HepG2 (cell line): ENCODE results near the gene PCNT. TPM values are rescaled to one million over a fixed set of nuclear protein-coding genes. Genes with fewer than 3 reads are reported as not detected.

ENCODE experiments used
- CCDC6 ChIP-seq: sonication (generic); formaldehyde crosslinking; IDR thresholded peaks from 2 replicates; pipeline ENCODE4 v1.8.1; 2022; ENCODE audit warnings: mild to moderate bottlenecking, missing genetic modification reagents, moderate library complexity
- CHD4 ChIP-seq: fragments of 200-600 bp; sonication (generic); IDR thresholded peaks from 2 replicates; pipeline ENCODE4 v1.7.0; 2017; ENCODE audit warnings: mild to moderate bottlenecking, low read length, borderline replicate concordance
- ETV6 ChIP-seq: sonication (generic); formaldehyde crosslinking; conservative IDR thresholded peaks from 2 replicates; pipeline ENCODE4 v1.4.0; 2020; ENCODE audit warnings: missing genetic modification reagents
- FOXA1 ChIP-seq, 2 experiments: fragments of 450-650 bp in 1 of 2; sonication (generic) in 1 of 2; formaldehyde crosslinking in 1 of 2; IDR thresholded peaks; 2 replicates each; pipeline versions ENCODE4 v1.4.0 to v1.6.1; 2016 to 2020; ENCODE audit warnings: missing genetic modification reagents in 1 of 2
- GTF3A ChIP-seq: sonication (generic); formaldehyde crosslinking; conservative IDR thresholded peaks from 2 replicates; pipeline ENCODE4 v1.4.0; 2020; ENCODE audit warnings: mild to moderate bottlenecking, missing genetic modification reagents
- HOXA9 ChIP-seq: sonication (generic); formaldehyde crosslinking; IDR thresholded peaks from 2 replicates; pipeline ENCODE4 v1.8.1; 2022; ENCODE audit warnings: missing genetic modification reagents, mild to moderate bottlenecking, moderate library complexity, borderline replicate concordance
- ISL2 ChIP-seq: sonication (generic); formaldehyde crosslinking; IDR thresholded peaks from 2 replicates; pipeline ENCODE4 v1.5.0; 2020; ENCODE audit warnings: missing genetic modification reagents
- MIXL1 ChIP-seq: IDR thresholded peaks from 2 replicates; pipeline ENCODE4 v1.6.1; 2016
- NCOA1 ChIP-seq: sonication (generic); formaldehyde crosslinking; IDR thresholded peaks from 2 replicates; pipeline ENCODE4 v1.9.0; 2021; ENCODE audit warnings: missing genetic modification reagents
- PHF8 ChIP-seq: sonication (generic); formaldehyde crosslinking; IDR thresholded peaks from 2 replicates; pipeline ENCODE4 v1.5.0; 2020; ENCODE audit warnings: missing genetic modification reagents
- SP2 ChIP-seq: sonication (generic); formaldehyde crosslinking; IDR thresholded peaks from 2 replicates; pipeline ENCODE4 v1.5.1; 2020; ENCODE audit warnings: mild to moderate bottlenecking, missing genetic modification reagents
- TCF7 ChIP-seq: sonication (generic); IDR thresholded peaks from 2 replicates; pipeline ENCODE4 v1.6.1; 2016; ENCODE audit warnings: antibody characterized with exemption, low read depth
- ZC3H13 ChIP-seq: sonication (generic); formaldehyde crosslinking; IDR thresholded peaks from 2 replicates; pipeline ENCODE4 v1.8.1; 2023; ENCODE audit warnings: mild to moderate bottlenecking, missing genetic modification reagents, moderate library complexity
- ZNF207 ChIP-seq: fragments of 450-650 bp; IDR thresholded peaks from 2 replicates; pipeline ENCODE4 v1.6.1; 2016; ENCODE audit warnings: antibody characterized with exemption, borderline replicate concordance
- ZNF260 ChIP-seq: sonication (generic); formaldehyde crosslinking; IDR thresholded peaks from 2 replicates; pipeline ENCODE4 v1.4.0; 2020; ENCODE audit warnings: missing genetic modification reagents, low read depth, mild to moderate bottlenecking, borderline replicate concordance
- ZNF3 ChIP-seq: IDR thresholded peaks from 2 replicates; pipeline ENCODE4 v1.7.0; 2017; ENCODE audit warnings: inconsistent platforms
- ZNF570 ChIP-seq: sonication (generic); formaldehyde crosslinking; IDR thresholded peaks from 2 replicates; pipeline ENCODE4 v1.4.0; 2020; ENCODE audit warnings: mild to moderate bottlenecking, missing genetic modification reagents, borderline replicate concordance
- ZNF607 ChIP-seq: sonication (generic); formaldehyde crosslinking; IDR thresholded peaks from 2 replicates; pipeline ENCODE4 v1.5.1; 2020; ENCODE audit warnings: missing genetic modification reagents, mild to moderate bottlenecking, borderline replicate concordance
- ZNF619 ChIP-seq: sonication (generic); formaldehyde crosslinking; IDR thresholded peaks from 2 replicates; pipeline ENCODE4 v1.4.0; 2020; ENCODE audit warnings: mild to moderate bottlenecking, missing genetic modification reagents
- ZSCAN25 ChIP-seq: sonication (generic); formaldehyde crosslinking; IDR thresholded peaks from 2 replicates; pipeline ENCODE4 v1.8.0; 2022; ENCODE audit warnings: mild to moderate bottlenecking, missing genetic modification reagents
- polyA plus RNA-seq, 8 experiments: library from polyadenylated mRNA; depleted of rRNA in 3 of 8; stranded (reverse) in 7 of 8; unstranded in 1 of 8; fragments of >200 nt; fragmentation: Illumina TruSeq in 4 of 8; extraction: Trizol in 4 of 8; gene quantifications; 2 replicates each; pipeline versions ENCODE4 v1.2.1 to v1.2.3, GENCODE V29; 2011 to 2016; ENCODE audit warnings: low read depth in 4 of 8, missing spikeins in 1 of 8, mixed read lengths in 1 of 8; ENCODE audit not compliant: insufficient read depth in 1 of 8
- total RNA-seq, 5 experiments: library from RNA; depleted of rRNA; stranded (reverse); fragments of >200 nt; fragmentation: Illumina TruSeq; extraction: Trizol; gene quantifications; 2 replicates each; pipeline ENCODE4 v1.2.3, GENCODE V29; 2016; ENCODE audit warnings: low read depth in 1 of 5
- TF ChIP-seq, protein P1 (sequence below): sonication (generic); formaldehyde crosslinking; IDR thresholded peaks from 2 replicates; pipeline ENCODE4 v1.5.1; 2020; ENCODE audit warnings: mild to moderate bottlenecking, missing genetic modification reagents
- TF ChIP-seq, protein P2 (sequence below): sonication (generic); formaldehyde crosslinking; IDR thresholded peaks from 2 replicates; pipeline ENCODE4 v1.8.1; 2023; ENCODE audit warnings: missing genetic modification reagents, inconsistent platforms, borderline replicate concordance
- TF ChIP-seq, protein P3 (sequence below): sonication (generic); formaldehyde crosslinking; IDR thresholded peaks from 2 replicates; pipeline ENCODE4 v1.8.1; 2022; ENCODE audit warnings: mild to moderate bottlenecking, missing genetic modification reagents
- TF ChIP-seq, protein P4 (sequence below): sonication (generic); formaldehyde crosslinking; IDR thresholded peaks from 2 replicates; pipeline ENCODE4 v1.8.0; 2023; ENCODE audit warnings: mild to moderate bottlenecking, missing genetic modification reagents

PCNT gene
- total and polyA plus RNA-seq, 2 of the 13 experiments (the other 11 are each of a cell fraction or from before 2014, with no cell fraction given), result 5.6 to 12.4 TPM

DNA sequence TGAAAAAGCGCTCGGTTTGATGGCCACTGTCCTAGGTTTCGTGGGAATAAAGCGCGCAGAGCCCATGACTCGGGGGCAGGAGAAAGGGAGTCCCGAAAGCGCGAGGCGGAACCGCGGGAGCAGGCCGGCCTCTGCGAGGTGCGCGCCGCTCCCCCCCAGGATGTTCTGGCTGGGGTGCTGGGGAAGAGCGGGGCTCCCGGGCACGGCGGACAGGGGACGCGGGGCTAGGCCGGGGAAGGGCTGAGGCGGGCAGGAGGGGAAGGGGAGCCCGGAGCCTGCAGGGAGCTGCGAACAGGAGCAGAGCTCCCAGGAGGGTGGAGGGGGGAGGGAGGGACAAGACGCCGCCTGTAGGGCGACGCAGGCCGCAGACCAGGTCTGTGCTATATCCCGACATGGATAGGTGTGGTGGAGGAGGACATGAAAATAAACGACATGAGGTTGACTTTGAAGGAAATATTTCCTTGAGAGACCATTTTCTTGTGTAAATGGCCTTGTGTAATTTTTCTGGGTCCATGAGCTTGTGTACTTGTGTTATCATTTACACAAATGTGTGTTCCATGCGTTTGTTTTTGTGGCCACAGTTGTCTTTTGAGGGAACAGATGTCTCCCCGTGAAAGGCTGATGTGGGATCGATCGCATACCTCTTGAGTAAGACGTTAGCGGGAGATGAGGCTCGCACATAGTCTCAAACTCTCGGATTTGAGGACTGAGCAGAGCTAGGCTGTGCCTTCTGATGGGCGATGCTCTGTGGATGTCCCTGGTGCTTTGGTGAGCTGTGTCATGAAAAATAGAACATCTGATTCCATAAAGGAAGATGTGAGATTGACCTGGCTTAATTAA is 1.3 kb downstream of the PCNT start (continued):
- TF ChIP-seq MIXL1 (no peak), ZSCAN25 (CRISPR knock-in tag) (peak; percentile 56; the same call in 1 of the 2 replicates), SP2 (no peak), ZNF607 (CRISPR knock-in tag) (0 out of 2 replicates have a peak, but pooled peaks have one; percentile 81), ZNF619 (no peak), ETV6 (CRISPR knock-in tag) (no peak), FOXA1 (IDR thresholded peaks at IDR 0.05) (no peak), FOXA1 (CRISPR knock-in tag; IDR thresholded peaks at IDR 0.05) (no peak), NCOA1 (CRISPR knock-in tag) (peak; percentile 4; the same call in 1 of the 2 replicates), CCDC6 (CRISPR knock-in tag) (no peak; the same call in 1 of the 2 replicates), PHF8 (CRISPR knock-in tag) (peak; percentile 51), ZNF3 (CRISPR knock-in tag) (no peak), HOXA9 (0 out of 2 replicates have a peak, but pooled peaks have one; percentile 11), ZNF570 (CRISPR knock-in tag) (no peak), TCF7 (no peak), GTF3A (no peak), ISL2 (CRISPR knock-in tag) (no peak), CHD4 (no peak), ZC3H13 (CRISPR knock-in tag) (0 out of 2 replicates have a peak, but pooled peaks have one; percentile 55), ZNF260 (CRISPR knock-in tag) (no peak), ZNF207 (no peak)
- TF ChIP-seq, protein P1, sequence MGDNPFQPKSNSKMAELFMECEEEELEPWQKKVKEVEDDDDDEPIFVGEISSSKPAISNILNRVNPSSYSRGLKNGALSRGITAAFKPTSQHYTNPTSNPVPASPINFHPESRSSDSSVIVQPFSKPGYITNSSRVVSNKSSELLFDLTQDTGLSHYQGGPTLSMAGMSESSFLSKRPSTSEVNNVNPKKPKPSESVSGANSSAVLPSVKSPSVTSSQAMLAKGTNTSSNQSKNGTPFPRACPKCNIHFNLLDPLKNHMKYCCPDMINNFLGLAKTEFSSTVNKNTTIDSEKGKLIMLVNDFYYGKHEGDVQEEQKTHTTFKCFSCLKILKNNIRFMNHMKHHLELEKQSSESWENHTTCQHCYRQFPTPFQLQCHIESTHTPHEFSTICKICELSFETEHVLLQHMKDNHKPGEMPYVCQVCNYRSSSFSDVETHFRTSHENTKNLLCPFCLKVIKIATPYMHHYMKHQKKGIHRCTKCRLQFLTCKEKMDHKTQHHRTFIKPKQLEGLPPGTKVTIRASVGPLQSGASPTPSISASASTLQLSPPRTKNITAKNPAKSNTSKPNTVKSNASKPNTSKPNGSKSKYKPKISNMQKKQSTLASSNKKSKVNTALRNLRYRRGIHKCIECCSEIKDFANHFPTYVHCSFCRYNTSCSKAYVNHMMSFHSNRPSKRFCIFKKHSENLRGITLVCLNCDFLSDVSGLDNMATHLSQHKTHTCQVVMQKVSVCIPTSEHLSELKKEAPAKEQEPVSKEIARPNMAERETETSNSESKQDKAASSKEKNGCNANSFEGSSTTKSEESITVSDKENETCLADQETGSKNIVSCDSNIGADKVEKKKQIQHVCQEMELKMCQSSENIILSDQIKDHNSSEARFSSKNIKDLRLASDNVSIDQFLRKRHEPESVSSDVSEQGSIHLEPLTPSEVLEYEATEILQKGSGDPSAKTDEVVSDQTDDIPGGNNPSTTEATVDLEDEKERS (CRISPR knock-in tag), result no peak
- TF ChIP-seq, protein P2, sequence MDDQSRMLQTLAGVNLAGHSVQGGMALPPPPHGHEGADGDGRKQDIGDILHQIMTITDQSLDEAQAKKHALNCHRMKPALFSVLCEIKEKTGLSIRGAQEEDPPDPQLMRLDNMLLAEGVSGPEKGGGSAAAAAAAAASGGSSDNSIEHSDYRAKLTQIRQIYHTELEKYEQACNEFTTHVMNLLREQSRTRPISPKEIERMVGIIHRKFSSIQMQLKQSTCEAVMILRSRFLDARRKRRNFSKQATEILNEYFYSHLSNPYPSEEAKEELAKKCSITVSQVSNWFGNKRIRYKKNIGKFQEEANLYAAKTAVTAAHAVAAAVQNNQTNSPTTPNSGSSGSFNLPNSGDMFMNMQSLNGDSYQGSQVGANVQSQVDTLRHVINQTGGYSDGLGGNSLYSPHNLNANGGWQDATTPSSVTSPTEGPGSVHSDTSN (CRISPR knock-in tag), result no peak
- TF ChIP-seq, protein P3, sequence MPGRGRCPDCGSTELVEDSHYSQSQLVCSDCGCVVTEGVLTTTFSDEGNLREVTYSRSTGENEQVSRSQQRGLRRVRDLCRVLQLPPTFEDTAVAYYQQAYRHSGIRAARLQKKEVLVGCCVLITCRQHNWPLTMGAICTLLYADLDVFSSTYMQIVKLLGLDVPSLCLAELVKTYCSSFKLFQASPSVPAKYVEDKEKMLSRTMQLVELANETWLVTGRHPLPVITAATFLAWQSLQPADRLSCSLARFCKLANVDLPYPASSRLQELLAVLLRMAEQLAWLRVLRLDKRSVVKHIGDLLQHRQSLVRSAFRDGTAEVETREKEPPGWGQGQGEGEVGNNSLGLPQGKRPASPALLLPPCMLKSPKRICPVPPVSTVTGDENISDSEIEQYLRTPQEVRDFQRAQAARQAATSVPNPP (CRISPR knock-in tag), result no peak
- TF ChIP-seq, protein P4, sequence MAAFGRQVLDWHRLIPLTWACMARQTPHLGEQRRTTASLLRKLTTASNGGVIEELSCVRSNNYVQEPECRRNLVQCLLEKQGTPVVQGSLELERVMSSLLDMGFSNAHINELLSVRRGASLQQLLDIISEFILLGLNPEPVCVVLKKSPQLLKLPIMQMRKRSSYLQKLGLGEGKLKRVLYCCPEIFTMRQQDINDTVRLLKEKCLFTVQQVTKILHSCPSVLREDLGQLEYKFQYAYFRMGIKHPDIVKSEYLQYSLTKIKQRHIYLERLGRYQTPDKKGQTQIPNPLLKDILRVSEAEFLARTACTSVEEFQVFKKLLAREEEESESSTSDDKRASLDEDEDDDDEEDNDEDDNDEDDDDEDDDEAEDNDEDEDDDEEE (CRISPR knock-in tag), result 0 out of 2 replicates have a peak, but pooled peaks have one; percentile 0
